ENCODE results near the gene PIGR. TPM values are rescaled to one million over a fixed set of nuclear protein-coding genes. Genes with fewer than 3 reads are reported as not detected.

Gene PIGR
- total RNA-seq, 1 donor from 2014 or later, result 813 TPM

DNA sequence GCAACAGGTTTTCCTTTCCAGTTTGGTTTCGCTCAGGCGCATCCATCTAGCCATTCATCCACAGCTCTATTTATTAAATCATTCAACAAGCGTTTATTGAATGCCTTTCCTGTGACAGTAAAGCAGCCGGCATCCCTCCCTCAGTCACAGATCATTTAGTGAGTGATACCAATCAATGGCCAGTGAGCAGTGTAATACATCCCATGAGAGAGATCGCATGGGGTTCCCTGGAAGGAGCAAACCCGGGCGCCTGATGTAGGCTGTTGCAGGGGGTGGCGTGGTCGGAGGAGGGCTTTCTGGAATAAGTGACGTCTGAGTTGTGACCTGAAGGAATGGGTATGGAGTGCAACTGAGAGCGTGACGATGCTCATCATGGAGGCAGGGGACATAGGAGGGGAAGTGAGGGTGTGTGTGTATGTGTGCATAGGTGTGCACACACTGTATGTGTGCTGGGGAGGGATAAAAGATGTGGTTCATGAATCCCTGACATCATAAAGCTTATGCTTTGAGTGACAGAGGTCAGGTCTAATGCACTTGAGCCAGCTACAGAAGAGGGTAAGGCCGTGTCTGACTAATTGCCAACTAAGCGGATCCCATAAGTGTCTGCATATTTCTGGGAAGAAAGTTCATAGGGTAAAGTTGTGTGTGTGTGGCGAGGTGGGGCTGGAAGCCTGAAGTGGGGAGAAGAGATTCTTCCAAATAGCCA, 31.1 kb downstream of the PIGR start:
- Histone ChIP-seq H3K4me1 (peaks cover 9% of the 10 kb centered on the region), H3K27me3 (ENCODE audit: low read depth) (no peaks in the 10 kb centered on the region), H3K9me3 (no peaks in the 10 kb centered on the region), H3K27ac (no peak overlapping the region), H3K36me3 (no peaks in the 10 kb centered on the region), H3K4me3 (no peak overlapping the region)
- no peak for TF ChIP-seq CTCF (IDR thresholded peaks at IDR 0.05)
- ATAC-seq (no peak), DNase-seq (no peak)
- intact Hi-C loops (cut with DNase I), result loop anchor here (10.0 kb wide), 1 partner anchor 50 kb away; the partner anchor contains the start of gene IL20

- DNase-seq (no peak), ATAC-seq (no peak)
- H3K27me3 ChIP-seq (ENCODE audit: low read depth), result no peaks in the 10 kb centered on the region
- no peak overlapping the region for H3K4me3 ChIP-seq
- intact Hi-C loops (cut with DNase I), result loop anchor here (10.0 kb wide), 1 partner anchor 49 kb away; the partner anchor contains the start of gene IL20
- H3K36me3 ChIP-seq, result no peaks in the 10 kb centered on the region
- no peak for TF ChIP-seq CTCF (IDR thresholded peaks at IDR 0.05)
- no peak overlapping the region for H3K27ac ChIP-seq
- peaks cover 19% of the 10 kb centered on the region for H3K4me1 ChIP-seq
- no peaks in the 10 kb centered on the region for H3K9me3 ChIP-seq
These were observed 32.3 kb downstream of the PIGR start for GRCh38 chr1:206913766-206914537.

DNA sequence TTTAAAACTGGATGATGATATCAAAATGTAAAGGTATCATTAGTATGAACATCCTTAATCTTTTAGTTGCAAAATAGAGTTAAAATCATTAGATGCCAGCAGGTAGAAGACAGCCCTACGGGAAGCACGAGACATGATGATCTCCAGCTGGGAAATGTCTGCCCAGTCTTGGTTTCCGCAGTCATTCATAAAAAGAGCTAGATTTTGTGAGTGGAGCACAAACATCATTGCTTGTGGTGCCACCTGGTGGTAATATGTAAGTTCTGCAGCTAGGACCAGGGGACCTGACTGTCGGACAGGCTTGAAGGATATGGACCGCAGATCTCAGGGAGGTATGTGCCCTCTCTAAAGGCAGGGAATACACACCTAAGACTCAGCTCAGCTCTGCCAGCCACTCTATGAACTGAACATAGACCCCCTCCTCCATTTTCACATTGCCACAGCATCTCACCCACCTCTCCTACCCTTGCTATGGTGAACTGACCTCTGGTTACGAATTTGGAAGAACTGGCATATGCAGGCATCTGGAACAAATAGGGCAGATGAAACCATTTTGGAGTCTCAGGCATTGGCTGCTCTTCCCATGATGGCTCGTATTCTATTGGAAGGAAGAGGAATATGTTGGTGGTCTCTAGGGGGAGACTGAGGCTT, 33.7 kb downstream of the PIGR start:
- intact Hi-C loops (cut with DNase I), result loop anchor here (10.0 kb wide), 1 partner anchor 48 kb away; the partner anchor contains the start of gene IL20
- DNase-seq, result peak; percentile 56
- Histone ChIP-seq H3K4me3 (no peak overlapping the region), H3K27ac (no peak overlapping the region), H3K9me3 (no peaks in the 10 kb centered on the region), H3K27me3 (ENCODE audit: low read depth) (no peaks in the 10 kb centered on the region), H3K36me3 (no peaks in the 10 kb centered on the region), H3K4me1 (peaks cover 23% of the 10 kb centered on the region)
- TF ChIP-seq CTCF (IDR thresholded peaks at IDR 0.05), result peak; percentile 87
- ATAC-seq, result peak; percentile 35 to 45

- H3K27ac ChIP-seq, result no peak overlapping the region
- no peak overlapping the region for H3K4me3 ChIP-seq
- TF ChIP-seq CTCF (IDR thresholded peaks at IDR 0.05), result peak; percentile 90
- no peaks in the 10 kb centered on the region for H3K36me3 ChIP-seq
- ATAC-seq, result peak; percentile 36 to 46
- intact Hi-C loops (cut with DNase I), result loop anchor here (10.0 kb wide), 1 partner anchor 46 kb away; the partner anchor contains the start of gene IL20
- H3K4me1 ChIP-seq, result peaks cover 23% of the 10 kb centered on the region
- H3K9me3 ChIP-seq, result no peaks in the 10 kb centered on the region
- DNase-seq, result no peak
- no peaks in the 10 kb centered on the region for H3K27me3 ChIP-seq (ENCODE audit: low read depth)
These were observed 35.1 kb downstream of the PIGR start for GRCh38 chr1:206911064-206911663.

- peak; percentile 50 to 61 for ATAC-seq
- no peaks in the 10 kb centered on the region for H3K9me3 ChIP-seq
- TF ChIP-seq CTCF (IDR thresholded peaks at IDR 0.05), result no peak
- peak overlapping the region; percentile 75 for H3K27ac ChIP-seq
- no peaks in the 10 kb centered on the region for H3K27me3 ChIP-seq (ENCODE audit: low read depth)
- H3K4me3 ChIP-seq, result peak overlapping the region; percentile 55
- DNase-seq, result no peak
- no peaks in the 10 kb centered on the region for H3K36me3 ChIP-seq
- intact Hi-C loops (cut with DNase I), result loop anchor here (10.0 kb wide), 1 partner anchor 45 kb away; the partner anchor contains the start of gene IL20
- peaks cover 23% of the 10 kb centered on the region for H3K4me1 ChIP-seq
These were observed 36.4 kb downstream of the PIGR start for GRCh38 chr1:206909883-206910318.

All from lower lobe of right lung (tissue), 2 donors.